ENCODE data around the gene SPDEF. TPM values are rescaled to one million over a fixed set of nuclear protein-coding genes. Genes with fewer than 3 reads are reported as not detected.
A peak's percentile ranks its signal among the peaks of the same experiment; 100 is the strongest.

The SPDEF gene
- total and polyA plus RNA-seq, 11 donors, result 0.12 to 0.46 (median 0.23) TPM; not detected in 2

DNA sequence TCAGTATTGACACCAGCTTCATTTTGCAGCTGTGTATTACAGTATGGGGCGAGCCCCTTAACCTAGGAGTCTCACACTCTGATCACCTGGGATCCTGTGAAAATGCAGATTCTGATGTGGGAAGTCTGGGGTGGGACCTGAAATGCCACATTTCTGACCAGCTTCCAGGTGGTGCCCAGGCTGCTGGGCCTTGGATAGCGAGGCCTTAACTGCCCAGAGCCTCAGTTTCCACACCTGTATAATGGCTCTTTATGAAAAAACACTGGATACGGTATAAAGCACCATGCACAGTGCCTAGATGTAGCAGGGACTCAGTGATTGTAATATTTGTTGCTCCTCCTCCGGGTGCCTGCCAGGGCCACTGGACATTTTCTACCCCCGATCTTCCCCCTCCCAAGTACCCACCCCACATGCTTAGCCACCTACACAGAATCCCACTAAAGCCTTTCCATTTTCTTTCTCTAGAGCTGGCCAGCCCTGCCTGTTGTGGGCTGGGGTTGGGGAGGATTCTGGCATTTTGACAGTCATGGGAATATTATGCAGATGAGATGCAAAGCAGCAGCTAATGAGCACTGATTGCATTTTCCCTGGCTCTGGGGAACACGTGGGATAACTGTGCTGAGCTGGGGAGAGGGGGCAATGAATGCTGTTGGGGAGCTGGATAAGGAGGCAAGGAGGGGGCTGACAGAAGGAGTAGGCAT, 44.8 kb downstream of the SPDEF start:
- H3K4me1 ChIP-seq, result peaks cover 0 to 8% (median 0%) of the 10 kb centered on the region in 12 donors
- H3K36me3 ChIP-seq, result no peaks in the 10 kb centered on the region
- no peak overlapping the region for H3K27ac ChIP-seq
- no peak for ATAC-seq
- peaks cover 0 to 15% (median 0%) of the 10 kb centered on the region in 9 donors for H3K27me3 ChIP-seq
- TF ChIP-seq, protein P1, sequence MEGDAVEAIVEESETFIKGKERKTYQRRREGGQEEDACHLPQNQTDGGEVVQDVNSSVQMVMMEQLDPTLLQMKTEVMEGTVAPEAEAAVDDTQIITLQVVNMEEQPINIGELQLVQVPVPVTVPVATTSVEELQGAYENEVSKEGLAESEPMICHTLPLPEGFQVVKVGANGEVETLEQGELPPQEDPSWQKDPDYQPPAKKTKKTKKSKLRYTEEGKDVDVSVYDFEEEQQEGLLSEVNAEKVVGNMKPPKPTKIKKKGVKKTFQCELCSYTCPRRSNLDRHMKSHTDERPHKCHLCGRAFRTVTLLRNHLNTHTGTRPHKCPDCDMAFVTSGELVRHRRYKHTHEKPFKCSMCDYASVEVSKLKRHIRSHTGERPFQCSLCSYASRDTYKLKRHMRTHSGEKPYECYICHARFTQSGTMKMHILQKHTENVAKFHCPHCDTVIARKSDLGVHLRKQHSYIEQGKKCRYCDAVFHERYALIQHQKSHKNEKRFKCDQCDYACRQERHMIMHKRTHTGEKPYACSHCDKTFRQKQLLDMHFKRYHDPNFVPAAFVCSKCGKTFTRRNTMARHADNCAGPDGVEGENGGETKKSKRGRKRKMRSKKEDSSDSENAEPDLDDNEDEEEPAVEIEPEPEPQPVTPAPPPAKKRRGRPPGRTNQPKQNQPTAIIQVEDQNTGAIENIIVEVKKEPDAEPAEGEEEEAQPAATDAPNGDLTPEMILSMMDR (IDR thresholded peaks at IDR 0.05), result no peak
- no peak for TF ChIP-seq POLR2A (IDR thresholded peaks at IDR 0.05)
- no peak overlapping the region for H3K4me3 ChIP-seq
- intact Hi-C loops (cut with DNase I), result no loop called here
- H3K9me3 ChIP-seq, result peaks cover 0 to 14% (median 2%) of the 10 kb centered on the region in 12 donors
- WGBS, 4 donors, result 79 to 83% (median 80%) methylated on average over 6 of the region's 6 CpGs
- DNase-seq, result no peak

DNA sequence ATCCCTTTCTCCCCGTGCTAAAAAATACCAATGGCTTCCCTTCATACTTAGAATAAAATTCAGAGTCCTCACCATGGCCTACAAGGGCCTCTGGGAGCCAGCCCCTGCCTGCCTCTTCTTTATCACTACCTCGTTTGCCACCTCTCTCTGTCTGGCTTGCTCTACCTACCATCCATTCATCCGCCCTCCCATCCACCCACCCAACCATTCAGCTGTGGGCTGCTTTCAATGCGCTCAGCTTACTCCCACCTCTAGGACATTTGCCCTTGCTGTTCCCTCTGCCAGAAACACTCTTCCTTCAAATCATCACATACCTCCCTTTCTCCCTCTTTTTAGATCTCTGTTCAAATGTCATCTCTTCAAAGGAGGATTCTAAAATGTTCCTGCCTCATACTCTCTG, 45.8 kb downstream of the SPDEF start:
- DNase-seq, result peak in 1 of 5 donors; percentile 21
- H3K27me3 ChIP-seq, result peaks cover 0 to 7% (median 0%) of the 10 kb centered on the region in 9 donors
- WGBS, 4 donors, result 81 to 88% (median 83%) methylated on average over 4 of the region's 4 CpGs
- intact Hi-C loops (cut with DNase I), result no loop called here
- H3K36me3 ChIP-seq, result no peaks in the 10 kb centered on the region
- TF ChIP-seq, protein P1 (IDR thresholded peaks at IDR 0.05), result no peak
- TF ChIP-seq POLR2A (IDR thresholded peaks at IDR 0.05), result no peak
- no peak overlapping the region for H3K27ac ChIP-seq
- H3K4me3 ChIP-seq, result no peak overlapping the region
- ATAC-seq, result no peak
- H3K4me1 ChIP-seq, result peaks cover 0 to 8% (median 0%) of the 10 kb centered on the region in 12 donors
- H3K9me3 ChIP-seq, result peaks cover 0 to 14% (median 2%) of the 10 kb centered on the region in 12 donors

DNA sequence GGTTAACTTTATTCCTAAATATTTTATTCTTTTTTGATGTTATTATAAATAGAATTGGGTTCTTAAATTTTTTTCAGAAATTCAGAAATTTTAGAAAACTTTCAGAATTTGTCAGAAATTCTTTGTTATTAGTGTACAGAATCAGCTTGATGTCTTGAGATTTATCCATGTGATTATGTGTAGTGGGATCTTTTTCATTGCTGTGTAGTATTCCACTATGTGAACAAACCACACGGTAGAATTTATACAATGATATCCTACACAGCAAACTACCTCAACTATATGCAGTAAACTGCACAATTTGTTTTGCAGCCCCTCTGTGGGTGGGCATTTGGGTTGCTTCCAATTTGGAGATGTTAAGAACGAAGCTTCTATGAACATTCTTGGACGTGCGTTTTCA, 46.3 kb downstream of the SPDEF start:
- Histone ChIP-seq H3K27ac (no peak overlapping the region), H3K27me3 (peaks cover 0 to 2% (median 0%) of the 10 kb centered on the region in 9 donors), H3K9me3 (peaks cover 0 to 14% (median 2%) of the 10 kb centered on the region in 12 donors), H3K36me3 (no peaks in the 10 kb centered on the region), H3K4me3 (no peak overlapping the region), H3K4me1 (peaks cover 0 to 5% (median 0%) of the 10 kb centered on the region in 12 donors)
- WGBS, 4 donors, result 97 to 98% (median 97%) methylated on average over 4 of the region's 4 CpGs
- TF ChIP-seq, protein P1 (IDR thresholded peaks at IDR 0.05), result no peak
- no peak for TF ChIP-seq POLR2A (IDR thresholded peaks at IDR 0.05)
- ATAC-seq, result no peak
- DNase-seq, result no peak
- intact Hi-C loops (cut with DNase I), result no loop called here

DNA sequence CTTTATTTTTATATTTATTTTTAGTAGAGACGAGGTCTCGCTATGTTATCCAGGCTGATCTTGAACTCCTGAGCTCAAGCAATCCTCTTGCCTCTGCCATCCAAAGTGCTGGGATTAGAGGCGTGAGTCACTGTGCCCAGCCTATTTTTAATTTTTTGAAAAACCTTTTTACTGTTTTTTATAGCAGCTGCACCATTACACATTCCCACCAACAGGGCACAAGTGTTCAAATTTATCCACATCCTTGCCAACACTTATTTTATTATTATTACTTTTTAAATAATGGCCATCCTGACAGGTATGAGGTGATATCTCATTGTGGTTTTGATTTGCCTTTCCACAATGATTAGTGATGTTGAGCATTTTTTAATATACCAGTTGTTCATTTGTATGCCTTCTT, 47.7 kb downstream of the SPDEF start:
- Histone ChIP-seq H3K4me3 (no peak overlapping the region), H3K36me3 (no peaks in the 10 kb centered on the region), H3K9me3 (peaks cover 0 to 14% (median 2%) of the 10 kb centered on the region in 12 donors), H3K27ac (no peak overlapping the region), H3K27me3 (no peaks in the 10 kb centered on the region), H3K4me1 (no peaks in the 10 kb centered on the region)
- DNase-seq (no peak), ATAC-seq (no peak)
- TF ChIP-seq, protein P1 (IDR thresholded peaks at IDR 0.05), result no peak
- no peak for TF ChIP-seq POLR2A (IDR thresholded peaks at IDR 0.05)
- 92 to 96% (median 93%) methylated on average over 3 of the region's 3 CpGs for WGBS, 4 donors
- intact Hi-C loops (cut with DNase I), result no loop called here

Data from heart left ventricle (tissue), 16 donors.